ENCODE data around the gene ODR4.
A peak's percentile ranks its signal among the peaks of the same experiment; 100 is the strongest.
"Not testable (repeated sequence)": the region's sequence is repeated elsewhere in the genome, so short reads cannot be mapped to it uniquely, and the experiment has no call there.

ODR4 gene

GRCh38 chr1:186374303-186375151 lies 1.1 kb upstream of the ODR4 start:
- peak; percentile 18 to 40 for DNase-seq (ENCODE audit: low read depth in 2 of 2)
- TF ChIP-seq CTCF (IDR thresholded peaks at IDR 0.05; ENCODE audit: low read depth, low read length), result no peak
- H3K4me3 ChIP-seq (replicated peaks in 1 of 2; ENCODE audit: low read depth in 2 of 2, low read length in 2 of 2), result peak overlapping the region; percentile 85 to 90

GRCh38 chr1:186375929-186376319 lies 286 bp downstream of the ODR4 start:
- DNase-seq (ENCODE audit: low read depth in 2 of 2), result no peak
- TF ChIP-seq CTCF (IDR thresholded peaks at IDR 0.05; ENCODE audit: low read depth, low read length), result no peak
- H3K4me3 ChIP-seq (replicated peaks in 1 of 2; ENCODE audit: low read depth in 2 of 2, low read length in 2 of 2), result peak overlapping the region; percentile 85 to 90

- H3K4me3 ChIP-seq (replicated peaks in 1 of 2; ENCODE audit: low read depth in 2 of 2, low read length in 2 of 2), result no peak overlapping the region
- TF ChIP-seq CTCF (IDR thresholded peaks at IDR 0.05; ENCODE audit: low read depth, low read length), result no peak
- DNase-seq (ENCODE audit: low read depth in 2 of 2), result no peak
Observed at GRCh38 chr1:186386725-186387383, 11.2 kb downstream of the ODR4 start.

DNA sequence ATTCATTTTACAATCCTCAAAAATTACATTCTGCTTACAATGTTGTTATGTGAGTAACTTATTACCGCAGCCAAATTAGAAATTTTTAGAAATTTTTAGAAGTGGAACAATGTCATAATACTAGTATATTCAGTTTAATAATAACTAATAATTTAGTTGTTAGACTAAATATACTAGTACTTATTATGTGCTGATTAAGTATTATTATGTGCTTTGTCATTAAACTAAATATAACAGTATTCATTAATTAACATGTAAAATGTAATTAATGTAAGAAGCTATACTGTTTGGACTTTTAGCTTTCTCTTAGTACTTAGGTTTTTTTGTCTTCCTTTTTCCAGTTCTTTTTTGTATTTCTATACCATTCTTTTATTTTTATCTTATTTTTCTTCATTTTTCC lies 15.3 kb downstream of the ODR4 start:
- no peak overlapping the region for H3K4me3 ChIP-seq (replicated peaks in 1 of 2; ENCODE audit: low read depth in 2 of 2, low read length in 2 of 2)
- no peak for TF ChIP-seq CTCF (IDR thresholded peaks at IDR 0.05; ENCODE audit: low read depth, low read length)
- no peak for DNase-seq (ENCODE audit: low read depth in 2 of 2)

DNA sequence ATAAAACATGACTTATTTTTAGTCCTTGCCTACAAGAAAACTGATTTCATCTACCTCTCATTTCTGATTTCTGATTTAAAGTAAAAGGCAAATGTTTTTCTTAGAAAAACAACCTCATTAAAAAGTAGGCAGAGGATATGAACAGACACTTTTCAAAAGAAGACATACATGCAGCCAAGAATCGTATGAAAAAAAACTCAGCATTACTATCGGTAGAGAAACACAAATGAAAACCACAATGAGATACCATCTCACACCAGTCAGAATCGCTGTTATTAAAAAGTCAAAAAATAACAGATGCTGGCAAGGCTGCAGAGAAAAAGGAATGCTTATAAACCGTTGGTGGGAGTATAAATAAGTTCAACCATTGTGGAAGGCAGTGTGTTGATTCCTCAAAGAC lies 16.2 kb downstream of the ODR4 start:
- TF ChIP-seq CTCF (IDR thresholded peaks at IDR 0.05; ENCODE audit: low read depth, low read length), result no peak
- no peak for DNase-seq (ENCODE audit: low read depth in 2 of 2)
- H3K4me3 ChIP-seq (replicated peaks in 1 of 2; ENCODE audit: low read depth in 2 of 2, low read length in 2 of 2), result no peak overlapping the region

GRCh38 chr1:186392711-186393110 lies 17.1 kb downstream of the ODR4 start:
- not testable (repeated sequence) for H3K4me3 ChIP-seq (replicated peaks in 1 of 2; ENCODE audit: low read depth in 2 of 2, low read length in 2 of 2); DNase-seq (ENCODE audit: low read depth in 2 of 2)

- peak in 1 of 2 donors; percentile 16 for DNase-seq (ENCODE audit: low read depth in 2 of 2)
Observed at GRCh38 chr1:186401446-186401845, 25.8 kb downstream of the ODR4 start.

More at GRCh38 chr1:186401446-186401845, 25.8 kb downstream of the ODR4 start:
- not testable (repeated sequence) for H3K4me3 ChIP-seq (replicated peaks in 1 of 2; ENCODE audit: low read depth in 2 of 2, low read length in 2 of 2)
